ENCODE results near the gene DRG2.

Gene DRG2

DNA sequence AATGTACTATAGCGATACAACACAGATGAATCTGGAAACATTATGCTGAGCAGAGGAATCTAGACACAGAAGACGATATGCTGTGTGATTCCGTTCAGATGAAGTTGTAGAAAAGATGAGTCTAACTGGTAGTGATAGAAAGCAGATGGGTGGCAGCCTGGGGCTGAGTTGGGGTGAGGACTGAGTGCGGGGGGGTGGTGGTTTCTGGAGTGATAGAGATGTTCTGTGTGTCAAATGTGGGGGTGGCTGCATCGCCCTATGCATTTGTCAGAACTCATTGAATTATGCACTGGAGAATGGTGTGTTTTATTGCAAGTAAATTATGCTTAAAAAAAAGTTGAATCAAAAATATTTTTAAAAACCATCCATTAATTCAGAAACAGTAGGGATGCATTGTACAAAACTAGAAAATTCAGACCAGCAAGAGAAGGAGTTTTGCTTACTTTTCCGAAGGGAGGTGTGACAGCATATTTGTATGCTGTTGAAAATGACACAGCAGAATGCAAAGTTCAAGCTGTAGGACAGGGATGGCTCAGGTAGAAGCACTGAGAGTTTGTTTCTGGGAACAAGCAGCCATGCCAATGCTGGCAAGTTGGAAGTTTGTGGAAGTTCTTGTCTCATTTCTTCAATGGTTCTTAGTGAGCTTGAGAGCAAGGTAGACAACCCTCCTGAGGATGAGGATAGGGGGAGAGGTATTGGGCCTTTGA, 13.0 kb upstream of the DRG2 start:
- DNase-seq (ENCODE audit: low read depth in 2 of 2), result no peak

DNA sequence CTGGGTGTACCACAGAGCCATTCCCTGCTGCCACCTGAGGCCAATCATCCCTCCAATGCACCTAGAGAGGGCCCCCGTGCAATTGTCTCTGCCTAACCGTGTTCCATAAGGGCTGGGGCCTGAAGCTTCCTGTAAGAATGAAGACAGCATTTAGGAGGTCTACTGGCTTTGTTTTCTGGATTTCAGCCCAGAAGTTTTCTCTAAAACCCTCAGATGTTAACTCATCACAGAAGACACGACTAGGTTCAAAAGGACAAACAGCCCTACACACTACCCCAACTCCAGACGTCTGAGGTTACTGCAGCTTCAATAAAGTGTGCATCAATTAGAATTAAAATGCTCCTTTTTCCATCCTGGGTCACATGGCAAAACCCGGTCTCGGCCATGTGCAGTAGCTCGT, 10.8 kb upstream of the DRG2 start:
- DNase-seq (ENCODE audit: low read depth in 2 of 2), result no peak

DNA sequence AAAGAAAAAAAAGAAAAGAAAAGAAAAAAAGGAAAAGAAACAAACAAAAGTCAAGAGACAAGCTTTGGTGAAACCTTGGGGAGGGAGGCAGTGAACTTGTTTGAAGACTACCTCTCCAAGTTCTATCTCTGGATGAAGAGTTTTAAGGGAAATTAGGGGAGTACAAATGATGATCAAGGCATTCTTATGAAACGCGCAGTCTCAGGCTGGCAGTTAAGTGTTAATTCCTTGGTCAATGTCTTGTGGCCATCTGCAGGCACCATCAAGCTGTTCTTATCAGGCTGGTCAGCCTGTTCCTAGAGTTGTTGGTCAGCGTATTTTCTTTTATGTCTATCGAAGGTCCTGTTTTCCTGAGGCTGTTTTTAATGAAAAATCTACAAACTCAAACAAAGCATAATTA, 8.2 kb upstream of the DRG2 start:
- DNase-seq (ENCODE audit: low read depth in 2 of 2), result no peak

DNA sequence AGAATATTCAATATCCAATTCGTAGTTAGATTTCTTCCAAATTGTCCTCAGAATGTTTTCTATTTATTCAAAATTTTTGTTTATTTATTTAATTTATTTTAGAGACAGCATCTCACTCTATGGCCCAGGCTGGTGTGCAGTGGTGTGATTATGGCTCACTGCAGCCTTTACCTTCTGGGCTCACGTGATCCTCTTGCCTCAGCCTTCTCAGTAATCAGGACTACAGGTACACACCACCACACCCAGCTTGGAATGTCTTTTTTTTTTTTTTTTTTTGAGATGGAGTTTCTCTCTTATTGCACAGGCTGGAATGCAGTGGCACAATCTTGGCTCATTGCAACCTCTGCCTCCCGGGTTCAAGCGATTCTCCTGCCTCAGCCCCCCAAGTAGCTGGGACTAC, 3.5 kb upstream of the DRG2 start:
- DNase-seq (ENCODE audit: low read depth in 2 of 2), result no peak

DNA sequence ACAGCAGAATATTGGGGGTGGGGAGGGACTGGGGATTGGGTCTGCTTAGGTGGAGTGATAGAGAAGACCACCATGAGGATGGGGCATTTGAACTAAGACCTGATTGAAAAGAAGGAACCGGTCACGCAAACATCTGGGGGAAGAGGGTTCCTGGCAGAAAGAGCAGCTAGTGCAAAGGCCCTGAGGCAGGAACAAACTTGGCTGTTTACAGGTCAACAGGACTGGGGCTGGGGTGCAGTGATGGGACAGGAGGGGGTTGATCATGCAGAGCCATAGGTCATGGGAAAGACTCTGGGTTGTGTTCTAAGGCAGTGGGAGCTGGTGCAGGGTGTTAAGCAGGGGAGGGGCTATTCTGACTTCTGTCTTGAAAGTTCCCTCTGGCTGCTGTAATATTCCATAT, 1.9 kb downstream of the DRG2 start:
- DNase-seq (ENCODE audit: low read depth in 2 of 2), result no peak

DNA sequence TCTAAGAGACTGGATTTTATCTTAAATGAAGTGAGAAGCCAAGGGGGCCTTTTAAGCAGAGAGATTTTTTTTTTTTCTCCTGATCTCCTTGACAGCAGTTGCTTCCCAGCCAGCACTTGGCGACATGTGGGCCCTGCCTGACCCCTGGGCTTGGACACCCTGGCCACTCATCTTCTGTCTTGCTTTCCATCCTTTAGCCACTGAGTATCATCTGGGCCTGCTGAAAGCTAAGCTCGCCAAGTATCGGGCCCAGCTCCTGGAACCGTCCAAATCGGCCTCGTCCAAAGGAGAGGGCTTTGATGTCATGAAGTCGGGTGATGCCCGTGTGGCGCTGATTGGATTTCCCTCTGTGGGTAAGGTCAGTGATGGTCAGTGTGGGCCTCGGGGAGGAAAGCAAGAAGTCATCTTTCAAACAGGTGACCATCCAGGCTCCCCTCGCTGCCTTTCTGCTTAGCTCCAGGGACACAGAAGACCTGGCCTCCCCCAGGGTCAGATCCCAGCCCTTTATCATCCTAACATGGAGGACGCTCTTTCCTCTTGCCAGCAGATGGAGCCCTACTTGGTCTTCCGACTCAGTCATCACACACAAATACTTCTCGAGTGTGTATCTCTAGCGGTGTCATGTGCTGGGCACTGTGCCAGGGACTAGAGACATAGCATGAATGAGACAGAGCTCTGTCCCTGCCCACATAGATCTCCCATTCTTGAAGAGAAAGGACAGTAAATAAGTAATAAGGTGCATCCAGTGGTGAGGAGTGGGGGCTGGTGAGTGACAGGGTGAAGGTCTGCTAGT, 6.1 kb downstream of the DRG2 start:
- DNase-seq (ENCODE audit: low read depth in 2 of 2), result no peak

DNA sequence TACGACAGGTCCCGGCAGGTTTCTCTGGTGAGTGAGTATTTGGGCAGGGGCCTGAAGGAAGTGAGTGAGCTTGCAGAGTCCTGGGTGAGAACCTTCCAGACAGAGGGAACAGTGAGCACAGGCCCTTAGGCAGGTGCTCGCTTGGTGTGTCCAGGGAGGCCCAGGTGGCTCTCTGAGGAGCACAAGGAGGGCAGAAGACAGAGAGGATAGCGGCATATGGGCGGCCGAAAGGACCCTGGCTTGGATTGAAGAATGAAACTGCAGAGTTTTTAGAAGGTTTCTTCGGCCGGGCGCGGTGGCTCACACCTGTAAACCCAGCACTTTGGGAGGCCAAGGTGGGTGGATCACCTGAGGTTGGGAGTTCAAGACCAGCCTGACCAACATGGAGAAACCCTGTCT, 6.7 kb downstream of the DRG2 start:
- no peak for DNase-seq (ENCODE audit: low read depth in 2 of 2)

DNA sequence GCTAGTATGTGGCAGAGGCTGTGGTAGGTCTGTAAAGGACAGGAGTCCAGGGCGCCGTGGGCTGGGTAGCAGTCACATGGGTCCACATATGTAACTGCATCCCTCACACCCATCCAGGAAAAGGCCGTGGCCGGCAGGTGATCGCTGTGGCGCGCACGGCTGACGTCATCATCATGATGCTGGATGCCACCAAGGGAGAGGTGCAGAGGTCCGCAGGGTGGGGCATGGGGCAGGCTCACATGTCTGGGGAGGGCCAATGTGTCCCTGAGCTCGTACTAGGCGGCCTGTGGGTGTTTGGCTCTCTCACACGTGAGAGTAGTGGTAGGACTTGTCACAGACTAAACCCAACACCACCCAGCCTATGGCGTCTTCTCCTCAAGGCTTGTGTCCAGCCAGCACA, 11.8 kb downstream of the DRG2 start:
- DNase-seq (ENCODE audit: low read depth in 2 of 2), result no peak

DNA sequence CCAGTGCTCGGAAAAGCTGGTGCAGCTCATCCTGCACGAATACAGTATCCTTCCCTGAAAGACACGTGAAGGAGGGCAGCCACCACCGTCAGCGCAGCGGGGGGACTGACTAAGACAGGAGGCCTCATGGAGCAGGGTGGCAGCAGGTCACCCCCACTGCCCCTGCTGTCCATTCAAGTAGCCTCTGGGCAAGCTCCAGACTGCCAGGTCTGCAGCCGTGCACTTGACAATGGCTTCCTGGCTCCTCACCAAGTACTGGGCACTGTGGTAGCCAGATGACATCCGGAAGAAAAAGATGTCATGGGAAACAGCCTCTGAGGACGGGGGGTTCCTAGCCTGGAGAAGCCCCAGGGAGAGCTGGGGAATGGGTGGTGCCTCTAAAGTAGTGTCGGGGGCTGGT, 12.9 kb downstream of the DRG2 start:
- no peak for DNase-seq (ENCODE audit: low read depth in 2 of 2)

DNA sequence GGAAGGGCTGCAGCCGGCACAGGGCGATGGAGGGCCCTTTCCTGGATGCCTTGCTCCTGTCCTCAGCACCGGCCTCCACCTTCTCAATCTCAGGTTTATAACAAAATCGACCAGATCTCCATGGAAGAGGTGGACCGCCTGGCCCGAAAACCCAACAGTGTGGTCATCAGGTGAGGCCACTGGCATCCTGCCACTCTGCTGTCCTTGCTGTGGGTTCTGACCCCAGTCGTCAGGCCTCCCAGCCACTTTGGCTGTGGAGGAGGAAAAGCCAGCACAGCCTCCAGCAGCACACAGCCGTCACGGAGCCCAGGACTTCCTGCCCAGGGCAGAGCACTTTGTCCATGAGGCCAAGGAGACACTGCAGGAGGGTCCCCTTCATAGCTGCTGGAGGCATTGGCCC, 14.1 kb downstream of the DRG2 start:
- no peak for DNase-seq (ENCODE audit: low read depth in 2 of 2)

GRCh38 chr17:18102640-18103039, 14.9 kb downstream of the DRG2 start:
- no peak for DNase-seq (ENCODE audit: low read depth in 2 of 2)

DNA sequence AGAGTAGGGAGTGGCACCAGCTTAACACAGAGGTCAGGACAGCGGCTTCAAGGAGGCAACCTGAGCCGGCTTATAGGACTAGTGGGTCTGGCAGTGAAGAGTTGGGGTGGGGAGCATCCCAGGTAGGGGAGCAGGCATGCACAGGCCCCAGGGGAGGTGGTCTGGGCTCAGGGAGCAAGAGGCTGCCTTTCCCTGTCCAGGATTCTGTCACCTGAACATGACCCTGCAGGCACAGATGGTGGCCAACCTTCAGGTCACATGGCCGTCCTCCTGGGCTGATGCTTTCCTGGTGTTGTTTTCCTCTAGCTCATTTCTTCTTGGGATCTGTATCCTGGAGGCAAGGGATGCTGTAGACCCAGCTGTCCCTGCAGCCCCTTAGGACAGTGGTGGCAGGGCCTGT, 17.3 kb downstream of the DRG2 start:
- DNase-seq (ENCODE audit: low read depth in 2 of 2), result no peak

- DNase-seq (ENCODE audit: low read depth in 2 of 2), result no peak
Observed at GRCh38 chr17:18105595-18105994, 17.8 kb downstream of the DRG2 start.

GRCh38 chr17:18106211-18106610, 18.5 kb downstream of the DRG2 start:
- no peak for DNase-seq (ENCODE audit: low read depth in 2 of 2)

DNA sequence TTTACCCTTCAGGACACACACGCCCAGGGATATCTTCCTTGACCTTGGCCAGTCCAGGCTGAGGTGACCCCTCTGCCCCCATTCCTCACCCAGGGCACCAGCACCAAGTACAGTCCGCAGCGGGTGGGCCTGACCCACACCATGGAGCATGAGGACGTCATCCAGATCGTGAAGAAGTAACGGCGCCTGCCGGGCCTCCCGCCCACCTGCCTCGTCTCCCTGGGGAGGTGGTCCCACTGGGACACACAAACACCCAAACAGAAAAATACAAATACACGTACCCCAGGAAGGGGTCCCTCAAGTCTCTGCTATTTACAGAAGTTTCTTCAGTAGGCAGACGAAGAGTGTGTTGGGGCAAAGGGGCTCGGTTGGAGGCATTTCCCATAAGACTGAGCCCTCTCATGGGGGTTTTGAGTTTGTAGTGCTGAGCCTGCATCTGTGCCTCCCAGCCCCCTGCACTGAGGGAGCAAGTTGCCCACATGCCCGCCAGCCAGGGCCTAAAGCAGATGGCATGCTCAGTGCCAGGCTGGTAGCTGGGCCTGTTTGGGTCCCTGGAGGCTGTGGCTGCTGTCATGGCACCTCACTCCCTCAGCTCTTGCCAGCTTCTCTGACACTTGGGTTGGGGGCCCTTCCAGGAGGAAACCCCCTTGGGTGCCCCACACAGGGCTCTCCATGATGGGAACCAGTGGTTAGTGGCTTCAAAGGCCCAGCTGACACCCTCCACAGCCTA, 19.5 kb downstream of the DRG2 start:
- DNase-seq (ENCODE audit: low read depth in 2 of 2), result no peak

DNA sequence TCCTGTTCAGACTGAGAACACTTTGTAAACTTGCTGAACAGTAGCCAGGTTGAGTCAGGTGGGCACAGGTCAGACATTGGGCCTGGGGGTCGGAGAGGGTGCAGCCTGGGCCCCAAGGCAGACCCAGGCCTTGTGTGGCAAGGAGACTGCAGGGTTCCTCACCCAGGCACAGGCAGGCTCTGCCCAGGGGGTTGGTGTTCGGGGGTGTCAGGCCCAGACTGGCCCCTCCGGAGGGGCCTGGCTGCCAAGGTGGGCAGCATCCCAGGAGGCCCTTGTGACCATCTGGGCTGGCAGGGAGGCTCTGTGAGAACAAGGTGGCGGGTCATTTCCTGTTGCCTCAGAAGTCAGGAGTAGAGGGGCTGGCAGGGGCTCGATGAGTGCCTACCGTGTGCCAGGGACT, 20.2 kb downstream of the DRG2 start:
- no peak for DNase-seq (ENCODE audit: low read depth in 2 of 2)

GRCh38 chr17:18108401-18109312, 20.9 kb downstream of the DRG2 start, which contains the start of gene MYO15A:
Gene MYO15A, plus strand, starts transcription at chr17:18108756. Its CDS starts 10,045 bp downstream, at chr17:18118801.
- DNase-seq (ENCODE audit: low read depth in 2 of 2), result no peak

DNA sequence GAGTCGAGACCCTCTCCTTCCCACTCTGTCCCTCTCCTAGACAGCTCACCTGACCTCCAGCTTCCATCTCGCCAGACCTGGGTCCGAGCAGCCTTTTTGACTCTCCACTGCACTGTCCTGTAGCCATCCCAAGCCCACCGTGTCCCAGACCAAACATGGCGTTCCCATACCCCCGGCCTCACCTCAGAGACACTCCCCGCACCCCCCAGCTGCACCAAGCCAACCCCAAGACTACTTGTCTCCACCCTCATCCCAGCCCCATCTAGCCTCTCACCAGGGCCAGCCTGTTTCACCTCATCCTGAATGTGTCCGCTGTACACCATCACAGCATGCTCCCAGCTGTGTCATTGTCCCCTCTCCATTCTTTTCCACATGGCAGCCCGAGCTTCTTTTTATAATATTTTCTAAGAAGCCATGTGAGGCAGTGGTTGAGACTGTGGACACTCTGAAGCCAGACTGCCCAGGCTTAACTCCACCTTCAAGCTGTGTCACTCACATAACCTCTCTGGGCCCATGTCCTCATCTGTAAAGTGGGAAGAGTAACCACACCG, 22.3 kb downstream of the DRG2 start:
- no peak for DNase-seq (ENCODE audit: low read depth in 2 of 2)

DNA sequence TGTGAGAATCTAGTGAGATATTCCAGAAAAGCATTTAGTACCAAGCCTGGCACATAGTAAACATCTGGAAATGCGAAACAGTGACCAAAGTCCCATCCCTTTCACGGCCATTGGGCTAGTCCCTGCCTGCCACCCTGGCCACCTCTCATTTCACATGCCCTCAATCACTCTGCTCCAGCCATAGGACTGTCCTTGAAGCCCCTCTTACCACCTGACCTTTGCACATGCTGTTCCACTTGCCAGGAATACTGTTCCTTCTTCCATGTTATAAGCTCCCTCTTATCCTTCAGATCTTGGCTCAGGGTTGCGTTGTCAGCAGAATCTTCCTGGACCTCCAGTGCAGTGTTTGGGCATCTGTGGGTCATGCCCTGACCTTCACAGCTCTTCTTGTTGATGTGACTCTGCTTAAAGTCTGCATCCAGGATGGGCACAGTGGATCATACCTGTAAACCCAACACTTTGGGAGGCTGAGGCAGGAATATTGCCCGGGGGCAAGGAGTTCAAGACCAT, 22.9 kb downstream of the DRG2 start:
- no peak for DNase-seq (ENCODE audit: low read depth in 2 of 2)

DNA sequence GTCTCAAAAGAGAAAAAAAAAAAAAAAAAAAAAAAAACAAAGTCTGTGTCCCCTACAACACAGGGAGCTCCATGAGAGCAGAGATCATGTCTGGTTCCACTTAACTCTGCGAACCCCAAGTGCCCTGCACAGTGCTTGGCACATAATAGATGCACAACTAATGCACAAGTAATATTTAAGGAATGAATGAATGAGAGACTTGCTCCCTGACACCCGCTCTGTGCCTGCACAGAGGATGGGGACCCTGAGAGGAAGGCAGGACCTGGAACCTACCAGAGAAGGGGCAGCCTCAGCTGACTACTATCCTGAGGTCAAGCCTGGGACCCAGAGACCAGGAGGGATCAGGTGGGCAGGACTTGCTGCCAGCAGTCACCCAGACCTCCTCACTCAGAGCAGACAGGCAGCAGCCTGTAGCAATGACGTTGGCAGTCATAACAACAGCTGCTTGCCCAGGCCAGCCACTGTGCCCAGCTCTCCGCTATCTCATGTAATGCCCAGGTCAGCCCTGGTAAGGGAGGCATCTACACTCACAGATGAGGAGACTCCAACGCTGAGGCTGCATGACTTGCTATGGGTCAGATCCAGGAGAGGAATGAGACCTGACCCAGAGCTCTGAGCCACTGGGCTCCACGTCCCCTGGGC, 23.7 kb downstream of the DRG2 start:
- no peak for DNase-seq (ENCODE audit: low read depth in 2 of 2)

DNA sequence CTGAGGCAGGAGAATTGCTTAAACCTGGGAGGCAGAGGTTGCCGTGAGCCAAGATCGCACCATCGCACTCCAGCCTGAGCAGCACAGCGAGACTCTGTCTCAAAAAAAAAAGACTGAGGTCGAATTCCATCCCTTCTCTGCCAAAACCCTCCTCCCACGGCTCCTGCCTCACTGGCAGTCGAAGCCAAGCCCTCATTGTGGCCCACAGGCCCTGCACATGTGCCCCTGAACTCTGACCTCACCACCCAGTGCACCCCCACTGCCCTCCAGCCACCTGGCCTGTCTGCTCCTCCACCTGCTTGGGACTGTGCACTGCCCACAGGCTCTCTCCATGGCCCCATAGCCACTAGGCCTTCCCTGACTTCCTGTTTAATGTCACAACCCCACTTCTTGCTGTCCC, 27.8 kb downstream of the DRG2 start:
- DNase-seq (ENCODE audit: low read depth in 2 of 2), result no peak
